ENCODE results near the gene MDGA2. TPM values are rescaled to one million over a fixed set of nuclear protein-coding genes. Genes with fewer than 3 reads are reported as not detected.

Gene MDGA2
- total RNA-seq, 6 donors from 2014 or later: 0.61 TPM; not detected in 5

DNA sequence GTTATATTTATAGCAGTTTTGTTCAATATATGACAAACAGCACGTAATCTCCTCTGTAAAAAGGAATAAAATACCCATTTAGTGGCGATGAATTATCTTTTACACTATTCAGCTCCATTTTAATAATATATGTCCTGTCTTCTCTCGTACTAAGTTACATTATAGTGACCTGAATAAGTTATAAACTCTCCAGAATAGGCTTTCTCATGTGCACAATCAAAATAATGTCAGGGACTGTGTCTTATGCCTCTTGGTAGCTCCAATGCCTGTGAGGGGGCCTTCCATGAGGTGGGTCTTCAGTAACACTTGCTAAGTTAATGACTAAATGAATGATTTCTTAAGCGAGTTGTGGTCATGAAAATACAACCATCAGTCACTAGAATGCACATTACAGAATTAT is 150.9 kb downstream of the MDGA2 start:
- no peak for ATAC-seq (ENCODE audit: low FRiP score in 2 of 2)
- no peak overlapping the region for H3K4me3 ChIP-seq
- no peaks in the 10 kb centered on the region for H3K9me3 ChIP-seq
- no peak for TF ChIP-seq POLR2A (IDR thresholded peaks at IDR 0.05)
- TF ChIP-seq EP300 (IDR thresholded peaks at IDR 0.05): no peak
- TF ChIP-seq, protein P1, sequence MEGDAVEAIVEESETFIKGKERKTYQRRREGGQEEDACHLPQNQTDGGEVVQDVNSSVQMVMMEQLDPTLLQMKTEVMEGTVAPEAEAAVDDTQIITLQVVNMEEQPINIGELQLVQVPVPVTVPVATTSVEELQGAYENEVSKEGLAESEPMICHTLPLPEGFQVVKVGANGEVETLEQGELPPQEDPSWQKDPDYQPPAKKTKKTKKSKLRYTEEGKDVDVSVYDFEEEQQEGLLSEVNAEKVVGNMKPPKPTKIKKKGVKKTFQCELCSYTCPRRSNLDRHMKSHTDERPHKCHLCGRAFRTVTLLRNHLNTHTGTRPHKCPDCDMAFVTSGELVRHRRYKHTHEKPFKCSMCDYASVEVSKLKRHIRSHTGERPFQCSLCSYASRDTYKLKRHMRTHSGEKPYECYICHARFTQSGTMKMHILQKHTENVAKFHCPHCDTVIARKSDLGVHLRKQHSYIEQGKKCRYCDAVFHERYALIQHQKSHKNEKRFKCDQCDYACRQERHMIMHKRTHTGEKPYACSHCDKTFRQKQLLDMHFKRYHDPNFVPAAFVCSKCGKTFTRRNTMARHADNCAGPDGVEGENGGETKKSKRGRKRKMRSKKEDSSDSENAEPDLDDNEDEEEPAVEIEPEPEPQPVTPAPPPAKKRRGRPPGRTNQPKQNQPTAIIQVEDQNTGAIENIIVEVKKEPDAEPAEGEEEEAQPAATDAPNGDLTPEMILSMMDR (IDR thresholded peaks at IDR 0.05): no peak
- no peak for TF ChIP-seq POLR2AphosphoS5 (IDR thresholded peaks at IDR 0.05)
- H3K4me1 ChIP-seq: no peaks in the 10 kb centered on the region
- 81 to 85% methylated on average over 4 of the region's 4 CpGs for WGBS, 2 donors
- H3K27ac ChIP-seq: no peak overlapping the region
- no peaks in the 10 kb centered on the region for H3K27me3 ChIP-seq
- DNase-seq: no peak
- no peaks in the 10 kb centered on the region for H3K36me3 ChIP-seq

DNA sequence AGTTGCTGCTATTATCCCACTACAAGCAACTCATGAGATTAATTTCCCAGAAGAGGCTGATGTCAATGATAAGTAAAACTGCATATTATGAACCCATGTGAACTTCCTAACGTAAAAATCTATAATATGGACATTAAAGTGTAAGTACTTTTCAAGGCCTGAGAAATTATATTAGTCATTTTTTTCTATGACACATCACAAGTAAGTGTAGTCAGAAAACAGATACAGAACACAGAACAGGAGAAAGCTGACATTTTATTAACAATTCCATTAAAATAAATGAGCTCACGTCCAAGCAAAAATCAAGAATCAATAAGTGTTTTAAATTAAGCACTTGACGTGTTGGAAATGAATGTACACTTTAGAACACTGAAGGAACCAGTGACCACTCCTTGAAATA is 155.0 kb downstream of the MDGA2 start:
- Histone ChIP-seq H3K27me3 (no peaks in the 10 kb centered on the region), H3K27ac (no peak overlapping the region), H3K36me3 (no peaks in the 10 kb centered on the region), H3K4me3 (no peak overlapping the region), H3K4me1 (no peaks in the 10 kb centered on the region), H3K9me3 (no peaks in the 10 kb centered on the region)
- ATAC-seq (ENCODE audit: low FRiP score in 2 of 2): no peak
- DNase-seq: no peak
- 71 to 81% methylated on average over 3 of the region's 3 CpGs for WGBS, 2 donors
- TF ChIP-seq POLR2A (IDR thresholded peaks at IDR 0.05): no peak
- TF ChIP-seq, protein P1 (IDR thresholded peaks at IDR 0.05): no peak

DNA sequence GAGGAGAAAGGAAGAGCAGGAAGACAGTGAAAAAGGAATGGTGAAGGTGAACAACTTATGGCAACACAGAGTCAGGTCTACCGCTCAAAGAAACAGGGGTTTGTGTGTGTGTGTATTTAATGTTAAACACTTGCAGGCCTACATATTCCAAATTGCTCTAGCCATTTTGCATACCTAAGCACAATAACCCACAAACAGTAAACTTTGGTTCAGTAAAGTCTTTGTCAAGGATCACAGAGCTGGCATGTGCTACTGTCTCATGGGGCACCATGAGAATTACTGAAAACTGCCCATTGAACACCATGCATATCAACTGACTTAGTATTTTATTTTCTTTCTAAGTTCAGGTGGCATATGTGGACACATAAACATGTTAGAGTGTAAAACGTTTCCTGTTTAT is 163.6 kb downstream of the MDGA2 start:
- no peak overlapping the region for H3K4me3 ChIP-seq
- H3K27me3 ChIP-seq: no peaks in the 10 kb centered on the region
- DNase-seq (no peak), ATAC-seq (ENCODE audit: low FRiP score in 2 of 2) (no peak)
- H3K4me1 ChIP-seq: no peaks in the 10 kb centered on the region
- TF ChIP-seq POLR2A (IDR thresholded peaks at IDR 0.05) (no peak), POLR2AphosphoS5 (IDR thresholded peaks at IDR 0.05) (no peak), EP300 (IDR thresholded peaks at IDR 0.05) (no peak)
- TF ChIP-seq, protein P1 (IDR thresholded peaks at IDR 0.05): no peak
- H3K36me3 ChIP-seq: no peaks in the 10 kb centered on the region
- WGBS, 2 donors: 82 to 88% methylated on average over 2 of the region's 2 CpGs
- no peak overlapping the region for H3K27ac ChIP-seq
- H3K9me3 ChIP-seq: no peaks in the 10 kb centered on the region

DNA sequence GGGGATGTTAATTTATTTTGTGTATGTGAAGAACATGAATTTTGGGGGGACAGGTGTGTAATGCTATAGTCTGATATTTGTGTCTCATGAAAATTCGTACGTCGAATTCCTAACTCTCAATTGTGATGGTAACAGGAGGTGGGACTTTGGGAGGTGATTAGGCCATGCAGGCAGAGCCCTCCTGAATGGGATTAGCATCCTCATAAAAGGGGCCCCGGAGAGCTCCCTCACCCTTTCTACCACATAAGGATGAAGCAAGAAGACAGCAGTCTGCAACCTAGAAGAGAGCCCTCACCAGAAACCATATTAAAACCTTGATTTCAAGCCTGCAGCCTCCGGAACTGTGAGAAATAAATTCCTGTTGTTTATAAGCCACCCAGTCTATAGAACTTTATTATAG is 165.4 kb downstream of the MDGA2 start:
- no peak overlapping the region for H3K27ac ChIP-seq
- WGBS, 2 donors: 71 to 79% methylated on average over 5 of the region's 5 CpGs
- no peaks in the 10 kb centered on the region for H3K27me3 ChIP-seq
- ATAC-seq (ENCODE audit: low FRiP score in 2 of 2): no peak
- H3K4me3 ChIP-seq: no peak overlapping the region
- DNase-seq: no peak
- H3K9me3 ChIP-seq: no peaks in the 10 kb centered on the region
- H3K4me1 ChIP-seq: no peaks in the 10 kb centered on the region
- TF ChIP-seq, protein P1 (IDR thresholded peaks at IDR 0.05): no peak
- no peak for TF ChIP-seq POLR2AphosphoS5 (IDR thresholded peaks at IDR 0.05)
- no peak for TF ChIP-seq POLR2A (IDR thresholded peaks at IDR 0.05)
- no peak for TF ChIP-seq EP300 (IDR thresholded peaks at IDR 0.05)
- H3K36me3 ChIP-seq: no peaks in the 10 kb centered on the region

DNA sequence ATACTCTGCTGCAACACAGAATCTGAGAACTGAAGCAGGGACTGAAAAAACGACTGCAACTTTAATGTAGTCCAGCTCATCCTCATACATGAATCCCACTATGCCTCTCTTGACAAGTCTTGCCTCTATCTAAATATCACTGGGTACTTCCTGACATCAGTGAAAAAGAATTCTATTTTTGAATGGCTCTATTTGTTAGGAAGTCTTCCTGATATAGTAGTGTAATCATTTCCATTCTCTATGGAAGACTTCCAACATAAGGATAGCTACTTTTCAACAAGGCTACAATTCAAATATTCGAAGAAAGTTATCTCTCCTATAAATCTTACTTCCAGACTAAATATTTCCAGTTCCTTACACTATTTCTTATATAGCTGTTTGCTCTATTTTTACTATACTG is 167.5 kb downstream of the MDGA2 start:
- H3K27me3 ChIP-seq: no peaks in the 10 kb centered on the region
- DNase-seq (no peak), ATAC-seq (ENCODE audit: low FRiP score in 2 of 2) (no peak)
- TF ChIP-seq, protein P1 (IDR thresholded peaks at IDR 0.05): no peak
- no peak for TF ChIP-seq POLR2A (IDR thresholded peaks at IDR 0.05)
- TF ChIP-seq POLR2AphosphoS5 (IDR thresholded peaks at IDR 0.05): no peak
- no peak for TF ChIP-seq EP300 (IDR thresholded peaks at IDR 0.05)
- no peak overlapping the region for H3K27ac ChIP-seq
- H3K4me3 ChIP-seq: no peak overlapping the region
- 46 to 51% methylated on average over 2 of the region's 2 CpGs for WGBS, 2 donors
- H3K9me3 ChIP-seq: no peaks in the 10 kb centered on the region
- H3K36me3 ChIP-seq: no peaks in the 10 kb centered on the region
- H3K4me1 ChIP-seq: no peaks in the 10 kb centered on the region

Measured in upper lobe of left lung (tissue), 6 donors.